ENCODE results near the gene LAMA3.
"Not testable (repeated sequence)": the region's sequence is repeated elsewhere in the genome, so short reads cannot be mapped to it uniquely, and the experiment has no call there.

LAMA3 gene

GRCh38 chr18:23723121-23723520 is 33.9 kb downstream of the LAMA3 start:
- Mint-ChIP-seq H3K27me3 (ENCODE audit: low read depth) (peaks cover 47% of the 10 kb centered on the region), H3K27ac (no peak overlapping the region), H3K4me1 (ENCODE audit: low read depth) (no peaks in the 10 kb centered on the region), H3K4me3 (no peak overlapping the region), H3K9me3 (no peaks in the 10 kb centered on the region), H3K36me3 (ENCODE audit: low read depth) (no peaks in the 10 kb centered on the region)

DNA sequence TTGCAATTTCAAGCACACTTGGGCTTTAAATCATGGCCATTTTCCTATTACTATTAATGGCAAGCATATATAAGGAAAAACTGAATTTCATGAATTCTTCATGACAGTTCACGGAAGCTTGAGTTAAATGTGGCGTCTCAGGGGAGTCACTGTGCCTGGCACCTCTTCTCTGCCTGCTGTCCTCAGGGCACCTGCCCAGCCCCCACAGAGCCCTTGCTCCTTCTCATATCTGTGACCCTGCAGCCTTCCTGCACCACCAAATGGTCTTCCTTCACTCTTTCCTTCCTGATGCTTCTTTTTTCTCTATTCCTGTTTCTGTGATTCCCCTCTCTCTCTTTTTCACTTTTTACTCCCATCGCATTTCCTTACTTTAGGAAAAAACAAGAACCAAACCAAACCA is 35.4 kb downstream of the LAMA3 start:
- no peaks in the 10 kb centered on the region for H3K9me3 Mint-ChIP-seq
- H3K27me3 Mint-ChIP-seq (ENCODE audit: low read depth): peaks cover 44% of the 10 kb centered on the region
- H3K4me1 Mint-ChIP-seq (ENCODE audit: low read depth): no peaks in the 10 kb centered on the region
- no peak overlapping the region for H3K27ac Mint-ChIP-seq
- no peaks in the 10 kb centered on the region for H3K36me3 Mint-ChIP-seq (ENCODE audit: low read depth)
- no peak overlapping the region for H3K4me3 Mint-ChIP-seq

- Mint-ChIP-seq H3K9me3 (no peaks in the 10 kb centered on the region), H3K27ac (no peak overlapping the region), H3K4me1 (ENCODE audit: low read depth) (no peaks in the 10 kb centered on the region), H3K36me3 (ENCODE audit: low read depth) (no peaks in the 10 kb centered on the region), H3K27me3 (ENCODE audit: low read depth) (peaks cover 46% of the 10 kb centered on the region), H3K4me3 (no peak overlapping the region)
Measured at GRCh38 chr18:23725351-23725750, 36.1 kb downstream of the LAMA3 start.

- Mint-ChIP-seq H3K9me3 (no peaks in the 10 kb centered on the region), H3K36me3 (ENCODE audit: low read depth) (no peaks in the 10 kb centered on the region), H3K27ac (no peak overlapping the region), H3K4me3 (no peak overlapping the region), H3K4me1 (ENCODE audit: low read depth) (no peaks in the 10 kb centered on the region), H3K27me3 (ENCODE audit: low read depth) (peaks cover 46% of the 10 kb centered on the region)
Measured at GRCh38 chr18:23725827-23726661, 36.8 kb downstream of the LAMA3 start.

DNA sequence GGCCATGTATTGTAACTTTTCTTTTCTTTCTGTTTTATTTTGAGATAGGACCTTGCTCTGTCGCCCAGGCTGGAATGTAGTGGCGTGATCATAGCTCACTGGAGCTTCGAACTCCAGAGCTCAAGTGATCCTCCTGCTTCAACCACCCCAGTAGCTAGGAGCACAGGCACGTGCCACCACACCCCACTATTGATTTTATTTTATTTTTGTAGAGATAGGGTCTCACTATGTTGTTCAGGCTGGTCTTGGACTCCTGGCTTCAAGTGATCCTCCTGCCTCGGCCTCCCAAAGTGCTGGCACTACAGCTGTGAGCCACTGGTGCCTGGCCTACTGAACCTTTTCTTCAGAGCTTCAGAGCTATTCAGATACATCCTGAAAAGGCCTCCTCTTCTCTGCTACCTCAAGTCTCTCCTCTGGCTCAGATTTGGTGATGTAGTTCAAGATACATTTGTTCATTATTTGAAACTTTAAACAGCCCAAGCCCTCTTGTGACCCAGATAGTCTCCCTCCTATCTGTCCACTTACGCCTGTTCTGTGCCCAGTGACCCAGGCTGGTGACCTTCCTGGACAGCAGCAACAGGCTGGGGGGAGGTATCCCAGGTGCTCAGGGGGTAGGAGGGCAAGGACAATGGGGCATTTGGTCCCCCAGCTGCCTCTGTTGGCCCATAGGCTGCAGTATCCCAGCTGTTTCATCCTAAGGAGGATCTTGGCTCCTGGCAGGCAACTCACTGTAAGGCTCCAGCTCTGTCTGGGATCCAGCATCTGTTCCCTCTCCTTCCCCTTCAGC is 38.6 kb downstream of the LAMA3 start:
- Mint-ChIP-seq H3K27ac (no peak overlapping the region), H3K9me3 (no peaks in the 10 kb centered on the region), H3K4me3 (no peak overlapping the region), H3K36me3 (ENCODE audit: low read depth) (no peaks in the 10 kb centered on the region), H3K4me1 (ENCODE audit: low read depth) (no peaks in the 10 kb centered on the region), H3K27me3 (ENCODE audit: low read depth) (peaks cover 37% of the 10 kb centered on the region)

DNA sequence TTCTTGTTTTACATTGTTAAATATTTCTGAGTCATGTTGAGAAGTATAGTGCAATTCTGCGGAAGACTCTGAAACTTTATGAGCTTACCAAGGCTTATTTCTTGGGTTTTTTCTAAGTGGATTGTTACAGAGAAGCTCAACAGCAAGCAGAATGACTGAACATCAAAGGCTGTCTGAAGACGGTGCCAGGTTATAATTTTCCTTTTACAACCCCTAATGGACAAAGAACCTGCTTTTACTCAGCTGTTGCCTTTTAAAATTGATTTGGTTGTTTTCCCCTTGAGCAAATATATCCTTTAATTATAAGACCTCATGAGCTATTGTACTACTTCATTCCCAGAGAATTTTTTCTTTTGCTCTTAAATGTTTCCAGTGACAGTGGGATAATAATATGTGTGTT is 41.6 kb downstream of the LAMA3 start:
- Mint-ChIP-seq H3K27me3 (ENCODE audit: low read depth) (peaks cover 40% of the 10 kb centered on the region), H3K9me3 (no peaks in the 10 kb centered on the region), H3K4me3 (no peak overlapping the region), H3K4me1 (ENCODE audit: low read depth) (no peaks in the 10 kb centered on the region), H3K36me3 (ENCODE audit: low read depth) (no peaks in the 10 kb centered on the region), H3K27ac (no peak overlapping the region)

- no peaks in the 10 kb centered on the region for H3K9me3 Mint-ChIP-seq
- no peaks in the 10 kb centered on the region for H3K4me1 Mint-ChIP-seq (ENCODE audit: low read depth)
Measured at GRCh38 chr18:23731861-23732260, 42.6 kb downstream of the LAMA3 start.

DNA sequence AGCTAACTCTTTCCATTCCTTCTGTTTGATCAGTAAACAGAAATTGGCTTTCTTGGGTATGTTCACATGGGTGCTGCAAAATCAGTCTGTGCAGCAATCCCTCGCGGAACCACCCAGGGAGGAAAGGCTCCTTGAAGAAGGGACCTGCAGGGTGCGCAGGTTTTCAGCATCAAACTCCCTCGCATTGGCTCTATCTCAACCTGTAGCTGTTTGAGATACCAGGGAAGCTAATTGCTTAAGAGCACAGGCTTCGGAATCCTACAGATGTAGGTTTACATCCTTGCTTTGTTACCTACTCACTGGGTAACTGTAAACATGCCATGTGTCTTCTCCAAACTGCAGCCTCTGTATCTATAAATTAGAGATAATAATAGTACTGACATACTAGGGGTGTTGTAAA is 43.2 kb downstream of the LAMA3 start:
- no peaks in the 10 kb centered on the region for H3K9me3 Mint-ChIP-seq
- H3K4me3 Mint-ChIP-seq: no peak overlapping the region
- H3K4me1 Mint-ChIP-seq (ENCODE audit: low read depth): no peaks in the 10 kb centered on the region
- no peak overlapping the region for H3K27ac Mint-ChIP-seq
- no peaks in the 10 kb centered on the region for H3K36me3 Mint-ChIP-seq (ENCODE audit: low read depth)
- peaks cover 53% of the 10 kb centered on the region for H3K27me3 Mint-ChIP-seq (ENCODE audit: low read depth)

More at GRCh38 chr18:23731861-23732260, 42.6 kb downstream of the LAMA3 start:
- no peaks in the 10 kb centered on the region for H3K36me3 Mint-ChIP-seq (ENCODE audit: low read depth)
- no peak overlapping the region for H3K27ac Mint-ChIP-seq
- H3K27me3 Mint-ChIP-seq (ENCODE audit: low read depth): peaks cover 47% of the 10 kb centered on the region
- no peak overlapping the region for H3K4me3 Mint-ChIP-seq

- not testable (repeated sequence) for H3K36me3 Mint-ChIP-seq (ENCODE audit: low read depth); H3K9me3 Mint-ChIP-seq; H3K4me1 Mint-ChIP-seq (ENCODE audit: low read depth); H3K4me3 Mint-ChIP-seq; H3K27ac Mint-ChIP-seq
- H3K27me3 Mint-ChIP-seq (ENCODE audit: low read depth): peaks cover 57% of the 10 kb centered on the region
Measured at GRCh38 chr18:23733265-23733664, 44.0 kb downstream of the LAMA3 start.

DNA sequence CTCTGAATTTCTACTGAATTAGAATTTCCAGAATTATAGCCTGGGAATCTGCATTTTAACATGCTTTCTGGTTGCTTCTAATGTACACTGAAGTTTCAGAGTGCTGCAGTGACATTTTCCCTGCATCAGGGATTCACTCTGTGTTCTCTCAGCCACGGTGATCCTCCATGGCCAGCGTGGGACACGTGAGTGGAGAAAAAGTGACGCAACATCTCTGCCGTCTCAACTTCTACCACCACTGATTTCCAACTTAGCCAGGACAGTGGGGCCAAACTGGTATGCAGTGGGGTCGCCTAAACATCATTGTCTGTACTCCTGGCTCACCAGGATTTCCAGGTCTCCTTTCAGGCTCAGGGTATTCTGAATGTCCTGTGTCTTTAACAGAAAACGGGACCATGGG is 44.6 kb downstream of the LAMA3 start:
- no peak overlapping the region for H3K27ac Mint-ChIP-seq
- H3K4me1 Mint-ChIP-seq (ENCODE audit: low read depth): peaks cover 10% of the 10 kb centered on the region
- no peaks in the 10 kb centered on the region for H3K9me3 Mint-ChIP-seq
- no peak overlapping the region for H3K4me3 Mint-ChIP-seq
- H3K36me3 Mint-ChIP-seq (ENCODE audit: low read depth): no peaks in the 10 kb centered on the region
- peaks cover 63% of the 10 kb centered on the region for H3K27me3 Mint-ChIP-seq (ENCODE audit: low read depth)

DNA sequence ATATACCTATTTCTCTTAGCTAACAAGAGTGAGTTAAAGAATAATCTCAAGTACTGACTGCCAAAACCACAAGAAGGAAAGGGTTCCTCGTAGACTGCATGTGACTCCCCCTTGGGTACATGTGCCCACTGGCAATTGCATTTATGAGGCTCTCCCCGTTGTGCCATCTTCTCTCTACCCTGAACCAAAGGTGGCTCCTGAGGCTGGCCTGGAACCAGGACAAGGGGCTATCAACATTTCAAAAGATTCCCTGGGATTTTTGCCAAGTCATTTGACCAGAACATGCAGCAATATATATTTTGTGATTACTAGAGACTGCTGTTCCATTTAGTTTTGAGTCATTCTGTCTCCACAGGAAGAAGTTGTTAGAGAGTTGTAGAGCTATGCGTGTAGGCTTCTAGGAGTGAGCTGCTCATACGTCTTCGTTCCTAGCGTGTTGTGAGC is 45.8 kb downstream of the LAMA3 start:
- Mint-ChIP-seq H3K27ac (no peak overlapping the region), H3K9me3 (no peaks in the 10 kb centered on the region), H3K4me3 (no peak overlapping the region)

DNA sequence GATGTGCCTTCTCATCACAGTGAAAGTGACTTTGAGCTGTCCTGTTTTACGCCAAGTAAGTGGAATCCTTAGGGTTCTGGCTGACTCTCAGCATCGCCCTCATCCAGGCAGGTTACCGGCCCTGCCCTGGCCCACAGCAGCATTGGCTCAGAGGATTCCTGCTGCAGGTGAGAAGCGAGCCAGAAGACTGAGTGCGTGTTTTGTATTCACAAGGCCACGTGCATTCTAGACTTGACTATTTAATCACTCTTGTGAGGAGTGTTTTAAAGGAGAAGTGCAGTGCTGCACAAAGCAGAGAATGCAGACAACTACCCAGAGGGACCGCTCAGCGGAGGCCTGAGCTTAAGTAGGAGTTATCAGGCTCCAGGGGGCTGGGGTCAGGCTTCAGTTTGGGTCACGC is 48.3 kb downstream of the LAMA3 start:
- Mint-ChIP-seq H3K4me1 (ENCODE audit: low read depth) (peaks cover 10% of the 10 kb centered on the region), H3K36me3 (ENCODE audit: low read depth) (no peaks in the 10 kb centered on the region), H3K27me3 (ENCODE audit: low read depth) (peaks cover 71% of the 10 kb centered on the region), H3K4me3 (peak overlapping the region; percentile 4), H3K27ac (no peak overlapping the region), H3K9me3 (no peaks in the 10 kb centered on the region)

More for the DNA sequence above, 45.8 kb downstream of the LAMA3 start:
- Mint-ChIP-seq H3K27me3 (ENCODE audit: low read depth) (peaks cover 68% of the 10 kb centered on the region), H3K36me3 (ENCODE audit: low read depth) (no peaks in the 10 kb centered on the region), H3K4me1 (ENCODE audit: low read depth) (peaks cover 10% of the 10 kb centered on the region)

DNA sequence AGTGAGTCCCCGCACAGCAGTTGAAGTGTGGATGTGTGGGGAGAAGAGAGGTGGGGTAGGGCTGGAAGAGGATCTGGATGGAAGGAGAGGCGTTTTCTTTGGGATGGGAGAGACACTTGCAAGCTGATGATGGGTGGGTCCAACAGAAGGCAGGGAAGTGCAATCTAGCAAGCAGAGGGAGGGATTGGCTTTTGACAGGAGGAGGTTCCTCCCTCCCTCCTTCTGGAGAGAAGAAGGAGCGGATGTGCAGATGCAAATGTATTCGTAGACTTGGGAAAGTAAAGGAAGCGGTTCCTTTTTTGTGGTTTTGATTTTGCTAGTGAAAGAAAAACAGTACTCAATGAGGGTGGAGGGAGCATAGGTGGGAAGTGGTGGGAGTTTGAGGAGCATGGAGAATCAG is 48.9 kb downstream of the LAMA3 start:
- Mint-ChIP-seq H3K27me3 (ENCODE audit: low read depth) (peaks cover 73% of the 10 kb centered on the region), H3K36me3 (ENCODE audit: low read depth) (no peaks in the 10 kb centered on the region), H3K4me1 (ENCODE audit: low read depth) (peaks cover 10% of the 10 kb centered on the region), H3K9me3 (no peaks in the 10 kb centered on the region), H3K27ac (peak overlapping the region; percentile 1), H3K4me3 (peak overlapping the region; percentile 4)

DNA sequence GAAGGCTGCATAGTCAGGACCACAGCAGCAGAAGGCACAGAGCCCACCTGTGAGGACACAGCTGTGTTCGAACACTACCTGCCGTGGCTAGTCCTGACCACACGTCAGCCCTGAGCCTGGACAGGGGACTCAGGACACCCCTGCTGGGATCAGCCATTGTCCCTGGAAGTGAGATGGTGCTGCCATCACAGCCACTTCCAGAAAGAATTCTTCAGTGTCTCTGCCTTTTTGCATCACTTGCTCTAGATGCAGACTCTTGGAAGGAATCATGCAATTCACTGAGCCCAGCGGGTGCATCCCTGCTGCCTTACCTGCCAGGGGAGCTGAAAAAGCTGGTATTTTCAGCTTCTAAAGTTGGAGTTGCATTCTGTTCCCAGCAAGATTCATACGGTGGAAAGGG is 49.3 kb downstream of the LAMA3 start:
- Mint-ChIP-seq H3K36me3 (ENCODE audit: low read depth) (no peaks in the 10 kb centered on the region), H3K4me1 (ENCODE audit: low read depth) (peaks cover 10% of the 10 kb centered on the region), H3K4me3 (no peak overlapping the region), H3K9me3 (no peaks in the 10 kb centered on the region), H3K27me3 (ENCODE audit: low read depth) (peaks cover 76% of the 10 kb centered on the region), H3K27ac (no peak overlapping the region)

Measured in T-helper 1 cell treated with Interleukin-12 subunit alpha and Interleukin-12 subunit beta and Interleukin-4 antibody, amounts not matched to agents 30 μg/mL and 1 μg/mL, for 36 hours (primary cell).